Stimulated activated CD8-positive, alpha-beta memory T cell treated with anti-CD3 and anti-CD28 coated beads, Interleukin-7, amount 100 ng/mL, for 4 hours (primary cell): ENCODE measurements around the gene NDUFAF2.
"Not testable (repeated sequence)": the region's sequence is repeated elsewhere in the genome, so short reads cannot be mapped to it uniquely, and the experiment has no call there.

ENCODE experiments used
- DNase-seq, 2 donors: peaks; one replicate each; pipeline ENCODE4 v3.0.0-alpha.2; 2020; ENCODE audit warnings: low read depth in 2 of 2

Gene NDUFAF2

DNA sequence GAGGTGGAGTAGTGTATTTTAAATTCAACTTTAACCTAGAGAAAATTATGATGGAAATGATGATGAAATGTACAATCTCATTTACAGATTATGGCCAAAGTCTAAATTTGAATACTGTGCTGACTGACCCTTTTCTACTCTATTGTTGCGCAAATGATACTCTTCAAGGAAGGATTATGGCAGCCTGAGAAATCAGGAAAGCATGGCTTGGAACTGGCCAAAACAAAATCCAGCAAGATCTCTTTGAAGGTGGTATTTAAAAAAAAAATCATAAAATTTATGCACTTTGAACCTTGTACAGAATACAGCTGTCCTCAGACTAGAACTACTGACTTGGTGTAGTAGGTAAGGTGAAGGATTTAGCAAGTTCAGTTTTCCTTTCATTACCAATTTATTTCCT is 105.3 kb downstream of the NDUFAF2 start:
- no peak for DNase-seq

DNA sequence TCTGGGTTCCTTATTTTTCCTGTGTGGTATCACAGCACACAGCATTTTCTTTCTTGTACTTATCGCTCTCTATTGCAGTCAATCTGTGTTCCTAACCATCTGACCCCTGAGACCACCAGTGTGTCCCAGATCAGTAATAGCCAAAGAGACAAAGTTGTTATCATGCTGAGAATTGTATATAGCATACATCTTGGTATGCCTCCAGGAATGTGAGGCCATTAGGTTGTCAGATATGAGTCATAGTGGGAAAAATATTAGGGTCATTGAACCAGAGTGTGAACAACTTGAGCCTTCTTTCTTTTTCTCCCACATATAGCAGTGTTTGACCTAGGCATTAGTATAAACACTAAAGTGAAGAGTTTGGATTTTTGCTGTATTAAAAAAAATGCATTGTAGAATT is 106.3 kb downstream of the NDUFAF2 start:
- DNase-seq = no peak

DNA sequence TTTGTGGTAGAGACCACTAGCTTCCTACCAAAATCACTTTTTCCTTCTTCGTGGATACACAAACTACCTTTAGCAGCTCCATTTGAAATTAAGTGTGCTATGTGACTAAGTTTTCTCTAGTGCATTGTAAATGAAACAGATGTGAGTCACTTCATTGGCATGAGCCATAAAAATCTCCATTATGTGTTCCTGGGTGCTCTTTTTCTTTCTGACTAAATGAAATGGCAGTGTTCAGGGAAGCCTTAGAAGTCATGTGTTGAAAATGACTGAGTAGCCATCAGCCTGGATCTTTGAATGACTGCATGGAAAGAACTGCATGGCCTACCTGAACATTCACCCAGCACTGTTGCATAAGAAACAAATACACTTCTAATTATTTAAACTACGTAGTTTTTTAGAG is 107.9 kb downstream of the NDUFAF2 start:
- no peak for DNase-seq

DNA sequence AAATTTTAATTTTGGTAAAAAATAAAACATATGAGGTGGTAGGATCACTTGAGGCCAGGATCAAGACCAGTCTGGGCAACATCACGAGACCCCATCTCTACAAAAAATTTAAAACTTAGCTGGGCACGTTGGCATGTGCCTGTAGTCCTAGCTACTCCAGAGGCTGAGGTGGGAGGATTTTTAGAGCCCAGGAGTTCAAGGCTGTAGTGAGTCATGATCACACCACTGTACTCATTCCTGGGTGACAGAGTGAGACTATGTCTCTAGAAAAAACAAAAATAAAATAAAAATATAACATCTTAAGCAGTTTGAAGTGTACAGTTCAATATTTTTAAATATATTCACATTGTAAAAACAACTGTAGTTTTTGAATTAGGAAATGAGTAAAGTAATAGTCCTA is 108.9 kb downstream of the NDUFAF2 start:
- DNase-seq = no peak

DNA sequence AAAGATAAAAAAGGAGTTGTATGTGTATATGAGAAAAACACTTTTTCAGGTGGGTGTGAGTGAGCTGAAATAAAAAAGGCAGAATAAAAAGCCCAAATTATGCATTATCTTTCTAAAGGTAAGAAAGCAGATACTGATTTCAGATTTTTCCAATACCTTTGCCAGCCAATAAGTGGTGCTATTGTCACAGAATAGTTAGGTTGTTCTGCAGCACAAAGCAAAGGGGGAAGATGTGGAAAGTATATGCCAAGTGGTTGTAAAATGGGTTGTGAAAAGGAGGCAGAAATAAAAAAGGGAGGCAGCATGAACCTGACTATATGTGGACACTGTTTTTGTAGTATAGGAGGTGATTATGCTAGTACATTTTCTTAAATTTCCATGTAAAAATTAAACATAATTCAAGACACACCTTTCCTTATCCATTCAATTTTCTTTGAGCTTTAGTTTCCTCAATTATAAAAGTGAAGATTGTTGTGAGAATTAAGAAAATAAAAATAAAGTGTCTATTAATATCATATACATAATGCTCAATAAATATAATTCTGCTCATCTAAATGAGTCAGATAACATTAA is 110.5 kb downstream of the NDUFAF2 start:
- DNase-seq = no peak

DNA sequence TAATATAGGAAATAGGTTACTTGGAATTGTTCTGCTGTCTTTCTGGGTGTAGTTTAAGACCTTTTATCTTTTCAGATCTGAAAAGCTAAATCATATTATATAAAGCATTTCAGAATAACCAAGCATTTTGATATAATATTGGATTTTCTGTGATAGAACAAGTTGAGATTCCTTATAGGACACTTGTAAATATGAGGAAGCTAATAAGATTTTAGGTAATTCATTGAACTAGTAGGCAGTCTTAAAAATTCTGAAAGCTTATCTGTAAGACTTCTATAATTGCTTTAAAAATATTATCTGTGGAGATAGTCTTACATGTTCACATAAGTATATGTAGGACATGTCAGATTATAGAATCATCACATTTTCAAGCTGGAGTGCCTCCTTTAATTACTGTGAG is 114.5 kb downstream of the NDUFAF2 start:
- no peak for DNase-seq

DNA sequence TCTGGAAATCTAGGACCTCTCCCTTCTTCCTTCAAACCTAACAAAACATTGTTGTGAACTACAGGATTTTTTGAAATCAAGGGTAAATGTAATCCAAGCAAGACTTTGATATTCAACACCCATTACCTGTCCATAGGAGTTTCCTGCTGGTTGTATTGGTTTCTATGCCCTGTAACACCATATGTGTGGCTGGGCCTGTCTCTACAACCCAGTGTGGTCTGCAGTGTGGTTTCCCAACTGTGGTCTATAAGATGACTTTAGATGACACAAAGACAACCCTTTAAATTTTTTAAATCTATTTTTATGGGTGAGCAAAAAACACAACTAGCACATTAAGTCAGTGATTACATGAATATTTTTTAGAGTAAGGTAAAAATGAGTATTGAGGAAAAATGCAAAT is 124.1 kb downstream of the NDUFAF2 start:
- DNase-seq = no peak

DNA sequence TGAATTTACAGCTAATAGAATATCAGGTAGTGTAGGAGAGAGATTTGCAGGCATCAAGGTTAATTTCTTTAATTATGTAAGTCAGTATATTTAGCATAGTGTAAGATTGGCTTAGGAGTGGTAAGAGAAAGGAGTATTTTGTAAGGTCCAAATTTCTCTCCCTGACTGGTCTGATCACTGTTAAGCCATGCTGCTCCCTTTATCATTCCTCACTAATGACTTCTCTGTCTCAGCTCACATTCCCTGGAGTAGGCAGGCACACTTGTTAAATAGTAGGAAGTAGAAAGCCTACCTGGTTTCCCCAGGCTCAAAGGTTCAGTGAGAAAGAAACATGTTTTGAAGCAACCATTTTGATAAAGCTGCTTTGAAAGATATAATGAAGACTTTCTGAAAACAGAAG is 126.5 kb downstream of the NDUFAF2 start:
- DNase-seq = no peak

DNA sequence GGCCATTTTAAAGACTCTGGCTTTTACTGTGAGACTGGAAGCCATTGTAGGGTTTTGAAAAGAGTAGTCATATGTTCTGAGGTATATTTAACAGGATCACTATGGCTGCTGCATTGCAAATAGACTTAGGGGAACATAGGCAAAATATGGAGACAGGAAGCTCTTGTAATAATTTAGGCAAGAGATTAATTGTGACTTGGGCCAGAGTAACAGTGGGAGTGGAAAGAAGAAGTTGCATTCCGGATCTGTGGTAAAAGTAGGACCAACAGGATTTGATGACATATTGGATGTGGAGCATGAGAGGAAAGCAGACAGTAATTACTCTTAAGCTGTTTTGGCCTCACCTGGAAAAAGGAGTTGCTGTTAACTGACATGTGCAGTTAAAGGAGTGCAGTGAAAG is 131.6 kb downstream of the NDUFAF2 start:
- DNase-seq = no peak

DNA sequence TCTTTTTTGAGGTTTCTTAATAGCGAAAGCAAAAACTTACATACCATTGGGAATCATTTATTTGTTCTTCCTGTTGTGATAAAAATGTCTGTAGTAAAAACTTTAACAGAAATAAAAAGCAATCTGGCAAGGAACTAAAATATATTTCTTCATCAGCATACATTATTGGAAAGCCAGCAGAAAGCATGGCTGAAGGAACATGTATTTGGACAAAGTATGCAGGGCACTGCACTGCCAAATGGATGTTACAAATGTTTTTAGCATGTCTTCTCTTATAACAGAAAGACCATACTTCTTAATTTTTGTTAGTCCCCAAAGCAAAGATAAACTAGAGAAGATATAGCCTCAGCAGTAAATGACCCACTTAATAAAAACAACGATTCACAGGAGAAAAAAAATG is 136.7 kb downstream of the NDUFAF2 start:
- DNase-seq = no peak

DNA sequence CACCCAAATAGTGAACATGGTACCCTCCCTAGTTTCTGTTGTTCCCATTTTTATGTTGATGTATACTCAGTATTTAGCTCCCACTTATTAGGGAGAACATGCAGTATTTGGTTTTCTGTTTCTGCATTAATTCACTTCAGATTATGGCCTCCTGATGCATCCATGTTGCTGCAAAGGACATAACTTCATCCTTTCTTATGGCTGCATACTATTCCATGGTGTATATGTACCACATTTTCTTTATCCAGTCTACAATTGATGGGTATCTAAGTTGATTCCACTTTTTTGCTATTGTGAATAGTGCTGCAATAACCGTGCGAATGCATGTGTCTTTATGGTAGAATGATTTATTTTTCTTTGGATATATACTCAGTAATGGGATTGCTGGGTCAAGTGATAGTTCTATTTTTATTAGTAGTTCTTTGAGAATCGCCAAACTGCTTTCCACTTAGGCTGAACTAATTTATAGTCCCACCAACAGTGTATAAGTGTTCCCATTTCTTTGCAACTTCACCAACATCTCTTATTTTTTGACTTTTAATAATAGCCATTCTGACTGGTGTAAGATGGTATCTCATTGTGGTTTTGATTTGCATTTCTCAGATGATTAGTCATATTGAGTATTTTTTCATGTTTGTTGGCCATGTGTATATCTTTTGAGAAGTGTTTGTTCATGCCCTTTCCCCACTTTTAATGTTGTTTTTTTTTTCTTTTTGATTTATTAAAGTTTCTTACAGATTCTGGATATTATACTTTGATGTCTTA is 137.7 kb downstream of the NDUFAF2 start:
- DNase-seq = no peak

DNA sequence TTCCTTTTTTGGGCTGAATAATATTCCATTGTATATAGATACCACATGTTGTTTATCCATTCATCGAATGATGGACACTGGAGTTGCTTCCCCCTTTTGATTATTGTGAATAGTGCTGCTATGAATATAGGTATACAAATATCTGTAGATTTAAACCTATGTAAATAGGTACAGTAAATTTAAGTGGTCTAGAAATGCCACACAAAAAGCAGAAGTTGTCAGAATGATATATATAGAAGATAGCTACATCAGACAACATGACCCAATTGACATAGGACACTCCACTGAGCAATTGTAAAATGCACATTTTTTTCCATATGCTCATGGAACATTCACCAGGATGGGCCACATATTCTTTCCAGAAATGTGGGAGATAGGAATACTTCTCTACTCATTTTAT is 139.7 kb downstream of the NDUFAF2 start:
- DNase-seq = no peak

DNA sequence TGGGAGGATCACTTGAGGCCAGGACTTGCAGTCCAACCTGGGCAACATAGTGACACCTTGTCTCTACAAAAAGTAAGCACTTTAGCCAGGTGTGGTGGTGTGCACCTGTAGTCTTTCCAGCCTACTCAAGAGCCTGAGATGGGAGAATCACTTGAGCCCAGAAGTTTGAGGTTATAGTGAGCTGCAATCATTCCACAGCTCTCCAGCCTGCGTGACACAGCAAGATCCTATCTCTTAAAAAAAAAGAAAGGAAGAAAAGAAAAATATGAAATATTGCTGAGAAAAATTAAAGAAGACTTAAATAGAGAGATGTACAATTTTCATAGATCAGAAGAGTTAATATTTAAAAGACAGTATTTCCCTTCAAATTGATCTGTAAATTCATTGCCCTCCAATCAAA is 140.9 kb downstream of the NDUFAF2 start:
- no peak for DNase-seq

DNA sequence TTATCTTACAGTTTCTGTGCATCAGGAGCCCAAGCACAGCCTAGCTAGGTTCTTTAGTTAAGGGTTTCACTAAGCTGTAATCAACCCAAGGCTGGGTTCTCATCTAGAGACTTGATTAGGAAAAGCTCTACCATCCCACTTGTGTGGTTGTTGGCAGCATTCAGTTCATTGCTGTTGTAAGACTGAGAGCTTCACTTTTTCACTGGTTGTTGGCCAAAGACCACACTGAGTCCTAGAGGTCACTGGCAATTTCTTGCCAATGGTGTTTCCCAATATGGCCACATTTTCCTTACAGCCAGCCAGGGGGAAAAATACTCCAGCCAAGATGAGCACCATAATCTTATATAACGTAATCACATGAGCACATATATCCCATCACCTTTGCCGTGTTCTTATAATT is 142.9 kb downstream of the NDUFAF2 start:
- DNase-seq = no peak

DNA sequence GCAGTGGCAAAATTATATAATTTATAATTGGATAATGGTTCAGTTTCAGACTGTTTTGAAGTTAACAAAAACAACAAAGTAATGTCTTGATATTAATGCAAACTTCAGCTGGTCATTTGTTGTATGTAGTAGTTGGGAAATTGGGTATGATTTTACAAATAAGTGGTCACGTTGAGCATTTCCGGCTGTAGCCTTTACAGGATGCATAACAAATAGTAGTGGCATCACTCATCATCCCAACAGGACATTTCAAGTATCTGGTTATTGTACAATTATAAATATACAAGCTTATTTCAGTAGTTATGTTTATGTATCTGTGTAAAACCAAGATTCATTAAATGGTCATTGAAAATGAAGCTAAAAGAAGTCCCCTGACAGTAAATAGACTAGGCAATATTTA is 144.3 kb downstream of the NDUFAF2 start:
- no peak for DNase-seq

DNA sequence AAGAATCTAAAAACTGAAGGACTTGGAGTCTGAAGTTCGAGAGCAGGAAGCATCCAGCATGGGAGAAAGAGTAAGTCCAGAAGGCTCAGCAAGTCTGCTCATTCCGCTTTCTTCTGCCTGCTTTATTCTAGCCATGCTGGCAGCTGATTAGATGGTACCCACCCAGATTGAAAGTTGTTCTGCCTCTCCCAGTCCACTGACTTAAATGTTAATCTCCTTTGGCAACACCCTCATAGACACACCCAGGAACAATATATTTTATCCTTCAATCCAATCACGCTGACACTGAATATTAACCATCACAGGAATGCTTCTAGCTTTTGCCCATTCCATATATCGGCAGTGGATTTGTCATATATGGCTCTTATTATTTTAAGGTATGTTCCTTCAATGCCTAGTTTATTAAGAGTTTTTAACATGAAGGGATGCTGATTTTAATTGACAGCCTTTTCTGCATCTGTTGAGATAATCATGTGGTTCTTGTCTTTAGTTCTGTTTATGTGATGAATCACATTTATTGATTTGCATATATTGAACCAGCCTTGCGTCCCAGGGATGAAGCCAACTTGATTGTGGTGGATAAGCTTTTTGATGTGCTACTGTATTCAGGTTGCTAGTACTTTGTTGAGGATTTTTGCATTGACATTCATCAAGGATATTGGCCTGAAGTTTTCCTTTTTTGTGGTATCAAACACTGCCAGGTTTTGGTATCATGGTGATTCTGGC is 148.2 kb downstream of the NDUFAF2 start:
- not testable (repeated sequence) for DNase-seq

DNA sequence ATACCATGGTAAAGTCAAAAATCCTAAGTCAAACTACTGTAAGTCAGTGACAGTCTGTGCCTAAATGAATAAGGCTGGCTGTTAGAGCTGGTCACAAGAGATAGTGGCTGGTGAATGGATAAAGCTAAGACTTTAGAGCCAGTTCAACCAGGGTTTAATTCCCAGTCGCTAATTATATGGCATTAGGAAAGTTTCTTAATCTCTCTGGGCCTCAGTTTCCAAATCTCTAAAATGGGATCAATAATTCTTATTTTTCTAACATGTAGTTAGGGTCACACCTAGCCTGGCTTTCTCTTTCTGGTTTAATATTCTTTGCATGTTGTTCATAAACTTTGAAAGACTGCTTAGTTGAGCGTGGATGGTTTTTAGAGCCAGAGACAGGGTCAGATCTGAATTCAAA is 152.5 kb downstream of the NDUFAF2 start:
- DNase-seq = no peak

DNA sequence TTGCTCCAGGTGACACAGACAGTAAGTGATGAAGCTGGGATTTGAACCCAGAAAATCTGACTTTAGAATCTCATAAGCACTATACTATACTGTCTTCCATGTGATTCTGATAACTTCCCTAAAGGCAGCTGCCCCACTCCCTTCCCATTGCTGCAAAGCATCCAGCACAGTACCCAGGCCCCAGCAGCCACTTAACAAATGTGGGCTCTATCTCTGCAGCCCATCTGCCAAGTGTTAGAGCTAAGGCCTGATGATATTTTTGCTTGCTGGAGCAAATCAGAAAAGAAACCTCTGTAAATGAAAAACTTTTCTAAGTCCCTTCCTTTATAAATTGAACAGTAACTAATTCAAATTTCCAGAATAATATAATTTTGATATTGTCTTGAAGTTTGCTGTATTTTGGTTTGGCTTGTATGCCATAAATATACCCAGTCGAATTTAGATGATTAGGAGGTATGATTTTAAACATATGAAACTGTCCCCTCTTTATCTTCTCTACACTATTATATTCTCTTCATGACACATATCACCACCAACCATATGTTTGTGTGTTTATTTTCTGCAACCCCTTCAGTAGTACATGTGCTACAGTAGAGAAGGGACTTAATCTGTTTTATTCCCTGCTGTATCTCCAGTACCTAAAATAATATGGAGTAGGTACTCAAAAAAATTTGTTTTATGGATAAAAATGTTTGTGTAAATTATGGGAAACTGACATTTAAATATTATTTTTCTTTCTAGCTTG is 153.4 kb downstream of the NDUFAF2 start:
- no peak for DNase-seq

DNA sequence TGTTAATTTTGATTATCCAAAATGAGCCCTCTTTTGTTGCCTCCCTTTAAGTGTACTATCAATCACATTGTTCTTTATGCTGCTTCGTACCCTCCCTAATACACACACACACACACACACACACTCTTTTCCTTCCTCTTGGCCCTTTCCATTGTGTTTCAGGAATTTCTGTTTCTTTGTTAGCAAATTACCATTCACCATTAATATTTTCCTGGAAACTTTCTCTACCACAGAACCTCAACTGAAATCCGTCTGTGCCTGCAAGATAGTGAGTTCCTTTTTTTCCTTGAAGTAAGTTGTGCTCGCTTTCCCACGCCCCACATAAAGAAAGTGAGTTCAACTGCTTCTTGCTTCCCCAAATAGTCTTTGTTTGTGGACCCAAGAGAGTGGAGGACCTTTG is 155.4 kb downstream of the NDUFAF2 start:
- DNase-seq = no peak

DNA sequence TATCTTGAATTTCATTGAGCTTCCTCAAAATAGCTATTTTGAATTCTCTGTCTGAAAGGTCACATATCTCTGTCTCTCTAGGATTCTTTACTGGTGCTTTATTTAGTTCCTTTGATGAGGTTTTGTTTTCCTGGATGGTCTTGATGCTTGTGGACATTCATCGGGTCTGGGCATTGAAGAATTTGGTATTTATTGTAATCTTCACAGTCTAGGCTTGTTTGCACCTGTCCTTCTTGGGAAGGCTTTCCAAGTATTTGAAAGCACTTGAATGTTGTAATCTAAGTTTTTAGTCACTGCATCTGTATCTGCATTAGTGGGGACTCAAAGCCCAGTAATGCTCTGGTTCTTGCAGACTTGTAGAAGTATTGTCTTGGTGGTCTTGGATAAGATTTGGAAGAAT is 169.4 kb downstream of the NDUFAF2 start:
- no peak for DNase-seq

DNA sequence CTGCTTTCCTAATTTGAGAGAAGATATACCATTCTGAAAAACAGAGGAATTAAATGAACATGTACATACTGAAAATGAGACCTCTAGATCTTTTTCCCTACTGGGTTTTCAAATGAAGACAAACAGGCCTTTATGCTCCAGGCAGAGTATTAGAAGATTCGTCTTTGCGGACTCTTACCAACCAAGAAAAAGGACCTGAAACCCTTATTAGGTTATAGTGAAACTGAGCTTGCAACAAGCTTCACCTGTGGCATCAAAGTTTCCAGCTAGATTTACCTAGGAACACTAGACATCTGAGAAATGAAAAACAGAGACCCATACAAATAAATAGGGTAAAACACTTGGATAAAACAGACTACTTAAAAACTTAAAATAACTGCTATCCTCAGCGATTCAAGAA is 171.0 kb downstream of the NDUFAF2 start:
- no peak for DNase-seq

DNA sequence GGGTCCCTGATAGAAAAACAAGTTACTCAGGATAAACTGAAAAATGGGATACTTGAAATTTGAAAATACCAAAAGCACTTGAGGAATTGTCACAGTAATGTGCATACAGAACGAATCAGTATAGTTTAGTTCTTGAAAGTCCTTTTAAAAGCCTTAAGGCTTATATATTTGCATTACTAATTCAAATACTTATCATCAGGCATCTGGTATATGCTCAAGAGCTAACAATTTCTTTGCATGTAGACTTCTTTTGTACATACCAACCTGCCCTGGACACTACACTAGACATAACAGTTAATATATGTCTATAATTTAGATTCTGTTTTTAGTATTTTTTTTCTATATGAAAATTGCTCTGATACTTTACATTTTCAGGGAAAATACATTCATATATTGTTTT is 174.1 kb downstream of the NDUFAF2 start:
- no peak for DNase-seq

DNA sequence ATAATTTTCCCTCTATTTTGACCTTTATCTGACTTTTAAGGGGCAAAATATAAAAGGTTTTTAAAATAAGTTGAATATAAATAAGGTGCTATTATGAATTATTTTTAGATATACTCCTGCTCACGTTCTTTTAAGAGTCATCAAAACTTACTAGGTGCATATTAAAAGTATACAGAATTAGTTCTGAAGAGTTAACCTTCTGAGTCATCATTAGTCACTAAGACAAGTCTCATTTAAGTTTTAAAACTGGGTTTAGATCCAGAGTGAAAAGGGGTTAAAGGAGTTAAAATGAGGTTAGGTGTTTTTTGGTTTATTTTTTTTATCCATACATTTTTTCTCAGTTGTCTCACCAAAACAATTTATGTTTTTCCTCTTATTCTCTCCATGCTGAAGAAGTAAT is 175.5 kb downstream of the NDUFAF2 start:
- DNase-seq = no peak
